ENCODE measurements around the gene IVL.
A peak's percentile ranks its signal among the peaks of the same experiment; 100 is the strongest.

The IVL gene

GRCh38 chr1:152907686-152908601 lies at the start of gene IVL:
Gene IVL (plus strand): TSS chr1:152908546. CDS start chr1:152909798, 1,252 bp downstream.
- DNase-seq (ENCODE audit: low spot score) = no peak

GRCh38 chr1:152859696-152860095 lies 48.6 kb upstream of the IVL start, which contains the start of gene LCE7A:
Gene LCE7A (plus strand): TSS chr1:152859996. CDS start chr1:152860698, 702 bp downstream.
- DNase-seq (ENCODE audit: low spot score) = no peak

- DNase-seq (ENCODE audit: low spot score) = no peak
Observed at GRCh38 chr1:152860129-152860528, 48.2 kb upstream of the IVL start.

GRCh38 chr1:152861374-152861773 lies 47.0 kb upstream of the IVL start:
- DNase-seq (ENCODE audit: low spot score) = no peak

GRCh38 chr1:152864443-152864842 lies 43.9 kb upstream of the IVL start:
- no peak for DNase-seq (ENCODE audit: low spot score)

GRCh38 chr1:152866321-152866720 lies 42.0 kb upstream of the IVL start:
- no peak for DNase-seq (ENCODE audit: low spot score)

GRCh38 chr1:152869808-152870419 lies 38.4 kb upstream of the IVL start:
- peak; percentile 72 for DNase-seq (ENCODE audit: low spot score)

- DNase-seq (ENCODE audit: low spot score) = no peak
Observed at GRCh38 chr1:152870831-152871730, 37.3 kb upstream of the IVL start.

GRCh38 chr1:152871731-152872126 lies 36.6 kb upstream of the IVL start:
- no peak for DNase-seq (ENCODE audit: low spot score)

- no peak for DNase-seq (ENCODE audit: low spot score)
Observed at GRCh38 chr1:152873495-152873894, 34.9 kb upstream of the IVL start.

- DNase-seq (ENCODE audit: low spot score) = no peak
Observed at GRCh38 chr1:152876827-152877226, 31.5 kb upstream of the IVL start.

- no peak for DNase-seq (ENCODE audit: low spot score)
Observed at GRCh38 chr1:152878042-152878441, 30.3 kb upstream of the IVL start, which contains the start of gene SMCP. Gene SMCP (plus strand): TSS chr1:152878322. CDS start chr1:152884423, 6,101 bp downstream.

GRCh38 chr1:152879559-152880198 lies 28.7 kb upstream of the IVL start:
- no peak for DNase-seq (ENCODE audit: low spot score)

GRCh38 chr1:152880316-152880715 lies 28.0 kb upstream of the IVL start:
- no peak for DNase-seq (ENCODE audit: low spot score)

GRCh38 chr1:152880907-152881306 lies 27.4 kb upstream of the IVL start:
- no peak for DNase-seq (ENCODE audit: low spot score)

GRCh38 chr1:152884085-152884484 lies 24.3 kb upstream of the IVL start:
- DNase-seq (ENCODE audit: low spot score) = no peak

GRCh38 chr1:152884506-152884905 lies 23.8 kb upstream of the IVL start:
- DNase-seq (ENCODE audit: low spot score) = no peak

GRCh38 chr1:152884966-152885624 lies 23.3 kb upstream of the IVL start:
- DNase-seq (ENCODE audit: low spot score) = no peak

GRCh38 chr1:152886085-152886484 lies 22.3 kb upstream of the IVL start:
- no peak for DNase-seq (ENCODE audit: low spot score)

- DNase-seq (ENCODE audit: low spot score) = no peak
Observed at GRCh38 chr1:152886758-152887409, 21.5 kb upstream of the IVL start.

GRCh38 chr1:152888126-152888525 lies 20.2 kb upstream of the IVL start:
- DNase-seq (ENCODE audit: low spot score) = no peak
